ENCODE data around the gene EXOC6B.

DNA sequence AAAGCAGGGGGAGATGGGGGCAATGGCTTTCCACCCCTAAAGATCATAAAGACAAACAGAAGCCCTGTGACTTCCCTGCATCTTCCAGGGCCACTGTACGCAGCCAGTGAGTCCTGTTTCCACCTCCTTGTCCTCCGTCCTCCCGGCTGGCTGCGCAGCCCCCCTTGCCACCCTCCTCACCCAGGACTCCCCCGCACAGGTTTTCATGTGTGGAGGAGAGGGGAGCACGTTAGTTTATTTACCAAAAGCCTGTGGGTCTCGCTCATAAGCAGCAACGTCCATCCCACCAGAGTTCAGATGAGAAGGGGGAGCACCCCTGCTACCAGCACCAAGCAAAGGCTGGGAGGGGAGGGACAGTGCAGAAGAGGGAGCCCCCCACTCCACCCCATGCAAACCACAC lies 689.9 kb downstream of the EXOC6B start:
- TF ChIP-seq, protein P1, sequence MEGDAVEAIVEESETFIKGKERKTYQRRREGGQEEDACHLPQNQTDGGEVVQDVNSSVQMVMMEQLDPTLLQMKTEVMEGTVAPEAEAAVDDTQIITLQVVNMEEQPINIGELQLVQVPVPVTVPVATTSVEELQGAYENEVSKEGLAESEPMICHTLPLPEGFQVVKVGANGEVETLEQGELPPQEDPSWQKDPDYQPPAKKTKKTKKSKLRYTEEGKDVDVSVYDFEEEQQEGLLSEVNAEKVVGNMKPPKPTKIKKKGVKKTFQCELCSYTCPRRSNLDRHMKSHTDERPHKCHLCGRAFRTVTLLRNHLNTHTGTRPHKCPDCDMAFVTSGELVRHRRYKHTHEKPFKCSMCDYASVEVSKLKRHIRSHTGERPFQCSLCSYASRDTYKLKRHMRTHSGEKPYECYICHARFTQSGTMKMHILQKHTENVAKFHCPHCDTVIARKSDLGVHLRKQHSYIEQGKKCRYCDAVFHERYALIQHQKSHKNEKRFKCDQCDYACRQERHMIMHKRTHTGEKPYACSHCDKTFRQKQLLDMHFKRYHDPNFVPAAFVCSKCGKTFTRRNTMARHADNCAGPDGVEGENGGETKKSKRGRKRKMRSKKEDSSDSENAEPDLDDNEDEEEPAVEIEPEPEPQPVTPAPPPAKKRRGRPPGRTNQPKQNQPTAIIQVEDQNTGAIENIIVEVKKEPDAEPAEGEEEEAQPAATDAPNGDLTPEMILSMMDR (IDR thresholded peaks at IDR 0.05): no peak
- TF ChIP-seq POLR2A (IDR thresholded peaks at IDR 0.05) (no peak), POLR2AphosphoS5 (IDR thresholded peaks at IDR 0.05) (no peak)

Data from prostate gland (tissue), 2 donors.